ENCODE data around the gene NUMBL.
A peak's percentile ranks its signal among the peaks of the same experiment; 100 is the strongest.
"Not testable (repeated sequence)": the region's sequence is repeated elsewhere in the genome, so short reads cannot be mapped to it uniquely, and the experiment has no call there.

The NUMBL gene

DNA sequence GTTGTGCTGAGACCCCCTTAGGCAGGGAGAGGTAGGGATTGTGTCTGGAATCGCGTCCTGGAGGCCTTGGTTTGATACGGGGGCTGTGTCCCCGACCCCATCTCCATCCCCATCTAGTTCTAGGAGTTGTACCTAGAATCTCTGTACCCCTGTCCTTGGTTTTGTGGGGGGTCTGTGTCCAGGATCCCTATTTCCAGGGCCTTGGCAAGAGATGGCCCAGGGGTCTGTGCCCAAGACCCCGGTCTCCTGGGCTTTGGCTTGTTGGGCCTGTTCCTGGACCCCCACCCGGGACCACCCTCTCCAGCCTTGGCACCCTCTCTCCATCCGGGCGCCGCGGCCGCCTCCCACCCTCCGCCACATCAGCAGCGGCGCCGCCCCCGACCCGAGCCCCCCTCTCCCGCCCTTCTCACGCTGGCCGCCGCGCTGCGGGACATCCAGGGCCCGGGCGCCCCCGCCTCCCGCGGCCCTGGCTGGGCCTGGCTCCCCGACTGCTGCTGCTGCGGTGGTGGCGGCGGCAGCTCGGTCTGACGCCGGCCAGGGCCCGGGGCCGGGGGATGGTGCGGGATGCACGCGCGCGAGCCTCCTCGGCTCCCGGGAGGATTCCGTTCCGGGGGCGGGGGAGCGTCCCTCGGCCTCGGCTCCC, at the start of gene NUMBL:
TSS of gene NUMBL (minus strand) at position 602 of the 643 bp plus-strand sequence. CDS start at position 434, 168 bp downstream.
- no peak for DNase-seq

- DNase-seq = no peak
Measured at GRCh38 chr19:40739030-40739839, 48.8 kb upstream of the NUMBL start.

DNA sequence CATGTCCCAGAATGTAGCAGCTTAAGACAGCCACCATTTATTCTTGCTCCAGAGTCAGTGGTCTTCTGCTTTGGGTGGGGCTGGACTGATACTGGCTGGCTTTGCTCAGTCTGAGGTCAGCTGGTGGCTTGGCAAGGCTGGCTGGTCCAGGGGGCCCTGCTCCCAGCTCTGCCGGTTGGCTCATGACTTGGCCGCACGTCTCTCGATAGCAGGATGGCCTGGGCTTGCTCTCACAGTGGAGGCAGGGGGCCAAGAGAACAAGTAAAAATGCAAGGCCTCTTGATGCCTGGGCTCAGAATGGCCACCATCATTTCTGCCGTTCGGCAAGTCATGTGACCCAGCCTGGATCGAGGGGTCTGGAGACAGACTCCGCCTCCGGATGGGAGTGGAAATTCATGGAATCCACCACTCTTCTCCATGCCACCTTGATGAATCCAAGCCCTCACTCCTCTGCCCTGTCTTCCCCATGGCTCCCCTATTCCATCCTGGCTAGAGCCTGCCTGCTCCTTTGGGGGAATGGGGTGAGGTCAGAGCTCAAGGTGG, 46.7 kb upstream of the NUMBL start:
- DNase-seq = no peak

DNA sequence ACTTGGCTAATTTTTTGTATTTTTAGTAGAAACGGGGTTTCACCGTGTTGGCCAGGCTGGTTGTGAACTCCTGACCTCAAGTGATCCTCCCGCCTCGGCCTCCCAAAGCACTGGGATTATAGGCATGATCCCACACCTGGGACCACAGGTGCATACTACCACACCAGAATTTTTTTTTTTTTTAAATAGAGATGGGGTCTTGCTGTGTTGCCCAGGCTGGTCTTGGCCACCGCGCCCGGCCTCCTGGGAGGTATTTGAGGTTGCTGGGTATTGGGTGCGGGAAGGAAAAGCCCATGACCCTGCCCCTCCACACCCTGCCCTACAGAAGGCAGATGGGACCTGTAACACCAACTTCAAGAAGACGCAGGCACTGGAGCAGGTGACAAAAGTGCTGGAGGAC, 46.2 kb upstream of the NUMBL start:
- DNase-seq = no peak

- no peak for DNase-seq
Measured at GRCh38 chr19:40735013-40735771, 44.7 kb upstream of the NUMBL start.

- DNase-seq = no peak
Measured at GRCh38 chr19:40733149-40733548, 42.7 kb upstream of the NUMBL start.

GRCh38 chr19:40732304-40732703, 41.9 kb upstream of the NUMBL start:
- not testable (repeated sequence) for DNase-seq

DNA sequence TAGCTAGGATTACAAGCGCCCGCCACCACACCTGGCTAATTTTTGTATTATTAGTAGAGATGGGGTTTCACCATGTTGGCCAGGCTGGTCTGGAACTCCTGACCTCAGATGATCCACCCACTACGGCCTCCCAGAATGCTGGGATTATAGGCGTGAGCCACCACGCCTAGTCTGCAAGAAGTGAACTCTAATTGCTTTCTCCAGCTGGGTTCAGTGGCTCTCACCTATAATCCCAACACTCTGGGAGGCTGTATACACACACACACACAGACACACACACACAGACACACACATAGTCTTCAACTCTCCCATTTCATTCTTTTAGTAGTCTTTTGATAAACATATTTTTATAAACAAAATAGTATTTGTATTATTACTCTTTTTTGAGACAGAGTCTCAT, 39.6 kb upstream of the NUMBL start:
- DNase-seq = not testable (repeated sequence)

DNA sequence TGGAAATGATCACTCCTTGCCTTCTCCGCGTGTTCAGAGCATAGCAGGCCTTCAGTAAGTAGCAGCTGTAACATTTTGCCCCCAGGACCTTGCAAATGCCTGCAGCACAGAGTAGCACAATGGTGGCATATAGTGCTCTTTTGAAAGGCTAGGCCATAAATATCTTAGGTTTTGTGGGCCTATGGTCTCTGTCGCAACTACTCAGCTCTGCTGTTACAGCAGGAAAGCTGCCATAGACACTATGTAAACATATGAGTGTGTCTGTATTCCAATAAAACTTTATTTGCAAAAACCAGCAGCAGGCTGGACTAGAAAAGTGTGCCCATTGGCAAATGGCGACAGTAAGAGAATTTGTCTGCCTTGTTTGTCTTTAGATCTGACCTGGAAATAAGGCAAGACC, 35.8 kb upstream of the NUMBL start:
- no peak for DNase-seq

GRCh38 chr19:40724855-40725254, 34.4 kb upstream of the NUMBL start:
- no peak for DNase-seq

GRCh38 chr19:40724315-40724714, 33.9 kb upstream of the NUMBL start:
- no peak for DNase-seq

DNA sequence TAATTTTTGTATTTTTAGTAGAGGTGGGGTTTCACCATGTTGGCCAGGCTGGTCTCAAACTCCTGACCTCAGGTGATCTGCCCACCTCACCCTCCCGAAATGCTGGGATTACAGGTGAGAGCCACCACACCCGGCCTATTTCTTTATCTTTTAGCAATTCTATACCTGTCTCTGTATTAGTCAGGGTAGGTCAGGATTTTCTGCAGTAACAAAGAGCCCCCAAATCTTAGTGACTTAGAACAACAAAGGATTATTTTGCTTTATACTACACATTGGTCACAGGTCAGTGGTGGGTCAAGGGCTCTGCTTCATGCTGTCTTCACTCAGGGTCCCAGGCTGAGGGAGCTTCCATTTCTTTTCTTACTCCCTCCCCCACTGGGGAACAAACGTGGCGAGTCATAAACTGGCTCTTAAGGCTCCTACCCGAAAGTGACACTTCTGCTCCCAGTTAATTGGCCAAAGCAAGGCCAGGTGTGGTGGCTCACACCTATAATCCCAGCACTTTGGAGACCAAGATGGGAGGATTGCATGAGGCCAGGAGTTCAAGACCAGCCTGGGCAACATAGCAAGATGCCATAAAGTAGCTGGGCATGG, 33.3 kb upstream of the NUMBL start:
- DNase-seq = no peak

DNA sequence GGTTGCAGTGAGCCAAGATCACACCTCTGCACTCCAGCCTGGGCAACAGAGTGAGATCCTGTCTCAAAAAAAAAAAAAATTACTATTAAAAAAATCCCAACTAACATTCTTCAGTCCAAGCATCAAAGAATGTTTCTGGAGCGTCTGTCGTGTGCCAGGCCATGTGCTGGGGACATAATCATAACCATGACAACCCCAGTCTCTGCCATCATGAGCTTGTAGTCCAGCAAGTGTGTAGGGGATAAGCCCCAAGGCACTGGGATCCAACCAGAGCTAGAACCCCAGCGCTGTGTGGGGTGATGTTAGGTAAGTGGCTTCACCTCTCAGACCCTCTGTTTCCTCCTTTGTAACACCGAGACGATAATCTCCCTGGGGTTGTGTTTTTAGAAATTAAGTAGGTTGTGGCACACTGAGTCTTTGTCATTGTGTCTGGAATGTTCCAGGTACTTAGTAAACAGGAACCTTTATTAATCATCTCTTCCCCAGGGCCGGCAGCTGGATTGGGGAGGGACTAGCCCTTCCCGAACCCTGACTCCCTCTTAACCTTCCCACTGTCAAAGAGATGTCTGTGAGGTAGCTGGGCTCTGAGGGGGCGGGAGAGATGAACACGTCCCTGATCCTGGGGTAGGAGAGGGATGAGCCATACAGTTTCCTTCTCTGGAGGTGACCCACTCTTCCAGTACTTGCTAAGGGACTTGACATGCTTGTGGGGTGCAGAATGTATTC, 31.6 kb upstream of the NUMBL start:
- no peak for DNase-seq

DNA sequence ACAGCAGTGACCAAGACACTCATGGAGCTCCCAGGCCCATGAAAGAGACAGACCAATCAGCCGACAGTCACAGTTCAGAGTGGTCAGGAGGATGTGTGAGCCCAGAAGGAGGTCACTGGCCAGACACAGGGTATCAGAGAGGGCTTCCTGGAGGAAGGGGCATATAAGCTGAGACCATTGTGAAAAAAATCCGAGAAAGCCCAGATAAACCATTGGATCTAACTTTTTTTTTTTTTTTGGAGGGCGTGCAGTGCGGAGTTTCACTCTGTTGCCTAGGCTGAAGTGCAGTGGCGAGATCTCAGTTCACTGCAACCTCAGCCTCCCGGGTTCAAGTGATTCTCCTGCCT, 30.7 kb upstream of the NUMBL start:
- no peak for DNase-seq

GRCh38 chr19:40719414-40719894, 29.0 kb upstream of the NUMBL start:
- no peak for DNase-seq

GRCh38 chr19:40718774-40719391, 28.4 kb upstream of the NUMBL start:
- DNase-seq = peak in 1 of 2 experiments; percentile 25

GRCh38 chr19:40717880-40718773, 27.7 kb upstream of the NUMBL start:
- DNase-seq = no peak

DNA sequence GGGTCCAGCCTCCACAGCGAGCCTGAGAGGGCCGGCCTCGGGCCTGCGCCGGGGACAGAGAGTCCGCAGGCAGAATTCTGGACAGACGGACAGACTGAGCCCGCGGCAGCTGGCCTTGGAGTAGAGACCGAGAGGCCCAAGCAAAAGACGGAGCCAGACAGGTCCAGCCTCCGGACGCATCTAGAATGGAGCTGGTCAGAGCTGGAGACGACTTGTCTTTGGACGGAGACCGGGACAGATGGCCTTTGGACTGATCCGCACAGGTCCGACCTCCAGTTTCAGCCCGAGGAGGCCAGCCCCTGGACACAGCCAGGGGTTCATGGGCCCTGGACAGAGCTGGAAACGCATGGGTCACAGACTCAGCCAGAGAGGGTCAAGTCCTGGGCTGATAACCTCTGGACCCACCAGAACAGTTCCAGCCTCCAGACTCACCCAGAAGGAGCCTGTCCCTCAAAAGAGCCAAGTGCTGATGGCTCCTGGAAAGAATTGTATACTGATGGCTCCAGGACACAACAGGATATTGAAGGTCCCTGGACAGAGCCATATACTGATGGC, 27.0 kb upstream of the NUMBL start:
- no peak for DNase-seq

DNA sequence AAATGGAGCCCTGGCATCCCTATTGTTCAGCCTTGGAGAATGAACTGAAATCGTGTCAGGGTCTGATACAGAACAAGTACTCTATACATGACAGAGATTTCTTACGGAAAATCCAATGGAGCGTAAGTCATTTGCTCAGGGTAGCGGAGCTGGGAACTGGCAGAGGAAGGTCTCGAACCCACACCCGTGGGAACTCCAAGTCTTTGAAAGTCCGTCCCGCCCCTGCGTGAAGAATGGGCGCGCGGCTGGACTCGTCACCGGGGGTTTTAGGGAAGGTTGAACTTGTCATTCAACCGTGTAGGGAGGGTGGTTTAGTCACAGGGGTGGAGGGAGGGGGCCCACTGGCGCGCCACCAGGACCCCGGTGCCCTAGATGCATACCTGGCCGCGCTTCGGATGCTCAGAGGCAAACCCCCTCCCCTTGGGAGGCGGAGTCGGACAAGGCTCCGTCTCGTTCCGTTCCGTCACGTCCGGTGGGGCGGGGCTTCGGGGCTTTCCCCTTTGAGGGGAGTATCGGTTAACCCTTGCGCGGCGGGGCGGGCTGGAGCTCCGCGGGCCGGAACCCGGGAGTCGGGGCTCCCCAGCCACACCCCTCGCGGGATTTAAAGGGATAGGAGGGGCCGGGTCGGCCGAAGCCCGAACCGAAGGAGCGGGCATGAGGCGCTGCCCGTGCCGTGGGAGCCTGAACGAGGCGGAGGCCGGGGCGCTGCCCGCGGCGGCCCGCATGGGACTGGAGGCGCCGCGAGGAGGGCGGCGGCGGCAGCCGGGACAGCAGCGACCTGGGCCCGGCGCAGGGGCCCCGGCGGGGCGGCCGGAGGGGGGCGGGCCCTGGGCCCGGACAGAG, 26.3 kb upstream of the NUMBL start, which contains the start of the genes COQ8B and ITPKC:
TSS of gene COQ8B (minus strand) at position 405 of the 843 bp plus-strand sequence. CDS start 2,254 bp downstream, outside the sequence.
TSS of gene ITPKC (plus strand) at position 631 of the 843 bp plus-strand sequence. CDS start at position 655, 24 bp downstream.
- DNase-seq = peak; percentile 100
